PC-3 (cell line): ENCODE results near the gene NTPCR. TPM values are rescaled to one million over a fixed set of nuclear protein-coding genes. Genes with fewer than 3 reads are reported as not detected.

Experiments
- ATAC-seq: fragments of 200-7000 bp; cut with Tn5 transposase; 2 replicates; pipeline ENCODE4 v1.9.1; 2020; ENCODE audit warnings: mild to moderate bottlenecking, moderate library complexity
- BruUV-seq: library from RNA; stranded (reverse); fragments of 400-500 nt; replicated peaks from 2 replicates; lab custom pipeline; 2021; lab: Mats Ljungman, UMichigan
- CTCF ChIA-PET: fragments of 300-600 bp; sonication (Branson Sonifier 250); formaldehyde crosslinking; loops from one replicate; lab custom pipeline; 2022; ENCODE audit warnings: antibody characterized with exemption; lab: Charles Lee
- POLR2A ChIA-PET: fragments of 300-600 bp; sonication (Branson Sonifier 250); formaldehyde crosslinking; loops from one replicate; lab custom pipeline; 2022; ENCODE audit warnings: antibody characterized with exemption; ENCODE audit not compliant: unreplicated experiment; lab: Charles Lee
- DNase-seq: peaks from one replicate; pipeline ENCODE4 v3.0.0-alpha.2; 2015
- H2AFZ ChIP-seq: fragments of 300-600 bp; sonication (generic); 2 replicates; pipeline ENCODE4 v1.6.0; 2016; ENCODE audit warnings: antibody characterized with exemption, low read length
- H3F3A ChIP-seq: fragments of 300-600 bp; sonication (generic); one replicate; pipeline ENCODE4 v1.6.0; 2017; ENCODE audit warnings: antibody characterized with exemption, low read length, control low read depth, mild to moderate bottlenecking; ENCODE audit not compliant: unreplicated experiment
- H3K27ac ChIP-seq: fragments of 300-600 bp; sonication (generic); 2 replicates; pipeline ENCODE4 v1.5.1; 2016; ENCODE audit warnings: mild to moderate bottlenecking, low read length
- H3K27me3 ChIP-seq: fragments of 300-600 bp; sonication (generic); 2 replicates; pipeline ENCODE4 v1.6.1; 2016; ENCODE audit warnings: low read length, mixed read lengths
- H3K36me3 ChIP-seq: fragments of 300-600 bp; sonication (generic); 2 replicates; pipeline ENCODE4 v1.6.1; 2016; ENCODE audit warnings: low read depth, mixed run types, low read length, mixed read lengths
- H3K4me1 ChIP-seq: fragments of 300-600 bp; sonication (generic); 2 replicates; pipeline ENCODE4 v1.5.1; 2016; ENCODE audit warnings: low read length; ENCODE audit not compliant: insufficient read depth
- H3K4me2 ChIP-seq: fragments of 300-600 bp; sonication (generic); 2 replicates; pipeline ENCODE4 v1.6.0; 2016; ENCODE audit warnings: low read length
- H3K4me3 ChIP-seq: fragments of 300-600 bp; sonication (generic); 2 replicates; pipeline ENCODE4 v1.5.1; 2016; ENCODE audit warnings: mild to moderate bottlenecking, low read length, mixed read lengths
- H3K79me2 ChIP-seq: fragments of 300-600 bp; sonication (generic); 2 replicates; pipeline ENCODE4 v1.6.1; 2017; ENCODE audit warnings: low read length, mixed read lengths
- H3K9ac ChIP-seq: fragments of 300-600 bp; sonication (generic); 2 replicates; pipeline ENCODE4 v1.6.0; 2016; ENCODE audit warnings: mild to moderate bottlenecking, low read length
- H3K9me2 ChIP-seq: fragments of 300-600 bp; sonication (generic); replicated peaks from 2 replicates; pipeline ENCODE4 v1.6.1; 2016; ENCODE audit warnings: mixed run types, low read length, mixed read lengths
- H3K9me3 ChIP-seq: fragments of 300-600 bp; sonication (generic); 2 replicates; pipeline ENCODE4 v1.6.1; 2016; ENCODE audit warnings: low read length, mixed read lengths
- H4K20me1 ChIP-seq: fragments of 300-600 bp; sonication (generic); 2 replicates; pipeline ENCODE4 v1.6.1; 2016; ENCODE audit warnings: low read length, mixed read lengths
- EZH2 ChIP-seq: fragments of 300-600 bp; sonication (generic); IDR thresholded peaks from one replicate; pipeline ENCODE4 v1.6.1; 2017; ENCODE audit warnings: antibody characterized with exemption, mild to moderate bottlenecking, low read length; ENCODE audit not compliant: unreplicated experiment
- EZH2phosphoT487 ChIP-seq: fragments of 300-600 bp; sonication (generic); IDR thresholded peaks from 2 replicates; pipeline ENCODE4 v1.6.1; 2018; ENCODE audit warnings: mild to moderate bottlenecking, antibody characterized with exemption, low read length, borderline replicate concordance
- intact Hi-C: fragments of 100-400 bp; cut with micrococcal nuclease; formaldehyde crosslinking; loops from 2 replicates; pipeline ENCODE4 v1.9.0; 2023
- total RNA-seq: library from RNA; depleted of rRNA; stranded (reverse); fragments of >200 nt; gene quantifications from 2 replicates; pipeline ENCODE4 v1.2.3, GENCODE V29; 2014
- TF ChIP-seq, protein P1 (sequence below): fragments of 300-600 bp; sonication (generic); conservative IDR thresholded peaks from 2 replicates; pipeline ENCODE4 v1.5.1; 2017; ENCODE audit warnings: antibody characterized with exemption, low read depth, mild to moderate bottlenecking, low read length

The NTPCR gene
- total RNA-seq, 1 experiment from 2014 or later: 43.1 TPM

DNA sequence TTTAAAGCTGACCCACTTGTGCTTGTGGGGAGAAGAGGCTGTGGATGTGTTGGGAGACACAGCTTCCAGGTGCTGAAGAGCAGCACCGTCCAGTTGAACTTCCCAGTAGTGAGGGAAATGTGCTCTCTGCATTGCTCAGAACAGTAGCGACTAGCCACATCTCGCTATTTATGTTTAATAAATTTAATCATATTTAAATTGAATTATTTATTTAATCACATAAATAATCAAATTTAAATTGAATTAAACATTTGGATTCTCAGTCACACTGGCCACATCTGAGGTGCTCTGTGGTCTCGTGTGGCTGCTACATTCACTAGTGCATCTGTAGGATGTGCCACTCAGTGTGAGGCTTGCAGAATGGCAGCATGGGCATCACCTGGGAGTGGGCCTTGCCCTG is 20.1 kb downstream of the NTPCR start:
- Histone ChIP-seq H3K9me2 (no peaks in the 10 kb centered on the region), H4K20me1 (no peaks in the 10 kb centered on the region), H3K27ac (no peak overlapping the region), H3K36me3 (peaks cover 53% of the 10 kb centered on the region), H3K27me3 (no peaks in the 10 kb centered on the region), H3K4me1 (no peaks in the 10 kb centered on the region), H3K79me2 (no peaks in the 10 kb centered on the region), H3K9me3 (peaks cover 14% of the 10 kb centered on the region; the same call in 1 of the 2 replicates), H3K4me2 (no peak overlapping the region), H3K4me3 (no peak overlapping the region), H3F3A (no peaks in the 10 kb centered on the region), H3K9ac (no peak overlapping the region), H2AFZ (no peak overlapping the region)
- ChIA-PET POLR2A (interaction anchor here (0.5 kb wide), 1 partner anchor 10 kb away, joined by 3 read pairs; no protein-coding TSS in a partner anchor), CTCF (no interaction called here)
- TF ChIP-seq EZH2phosphoT487 (no peak), EZH2 (no peak)
- TF ChIP-seq, protein P1, sequence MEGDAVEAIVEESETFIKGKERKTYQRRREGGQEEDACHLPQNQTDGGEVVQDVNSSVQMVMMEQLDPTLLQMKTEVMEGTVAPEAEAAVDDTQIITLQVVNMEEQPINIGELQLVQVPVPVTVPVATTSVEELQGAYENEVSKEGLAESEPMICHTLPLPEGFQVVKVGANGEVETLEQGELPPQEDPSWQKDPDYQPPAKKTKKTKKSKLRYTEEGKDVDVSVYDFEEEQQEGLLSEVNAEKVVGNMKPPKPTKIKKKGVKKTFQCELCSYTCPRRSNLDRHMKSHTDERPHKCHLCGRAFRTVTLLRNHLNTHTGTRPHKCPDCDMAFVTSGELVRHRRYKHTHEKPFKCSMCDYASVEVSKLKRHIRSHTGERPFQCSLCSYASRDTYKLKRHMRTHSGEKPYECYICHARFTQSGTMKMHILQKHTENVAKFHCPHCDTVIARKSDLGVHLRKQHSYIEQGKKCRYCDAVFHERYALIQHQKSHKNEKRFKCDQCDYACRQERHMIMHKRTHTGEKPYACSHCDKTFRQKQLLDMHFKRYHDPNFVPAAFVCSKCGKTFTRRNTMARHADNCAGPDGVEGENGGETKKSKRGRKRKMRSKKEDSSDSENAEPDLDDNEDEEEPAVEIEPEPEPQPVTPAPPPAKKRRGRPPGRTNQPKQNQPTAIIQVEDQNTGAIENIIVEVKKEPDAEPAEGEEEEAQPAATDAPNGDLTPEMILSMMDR: no peak
- DNase-seq: no peak
- intact Hi-C loops: no loop called here
- no TSS peak for BruUV-seq
- ATAC-seq: no peak

DNA sequence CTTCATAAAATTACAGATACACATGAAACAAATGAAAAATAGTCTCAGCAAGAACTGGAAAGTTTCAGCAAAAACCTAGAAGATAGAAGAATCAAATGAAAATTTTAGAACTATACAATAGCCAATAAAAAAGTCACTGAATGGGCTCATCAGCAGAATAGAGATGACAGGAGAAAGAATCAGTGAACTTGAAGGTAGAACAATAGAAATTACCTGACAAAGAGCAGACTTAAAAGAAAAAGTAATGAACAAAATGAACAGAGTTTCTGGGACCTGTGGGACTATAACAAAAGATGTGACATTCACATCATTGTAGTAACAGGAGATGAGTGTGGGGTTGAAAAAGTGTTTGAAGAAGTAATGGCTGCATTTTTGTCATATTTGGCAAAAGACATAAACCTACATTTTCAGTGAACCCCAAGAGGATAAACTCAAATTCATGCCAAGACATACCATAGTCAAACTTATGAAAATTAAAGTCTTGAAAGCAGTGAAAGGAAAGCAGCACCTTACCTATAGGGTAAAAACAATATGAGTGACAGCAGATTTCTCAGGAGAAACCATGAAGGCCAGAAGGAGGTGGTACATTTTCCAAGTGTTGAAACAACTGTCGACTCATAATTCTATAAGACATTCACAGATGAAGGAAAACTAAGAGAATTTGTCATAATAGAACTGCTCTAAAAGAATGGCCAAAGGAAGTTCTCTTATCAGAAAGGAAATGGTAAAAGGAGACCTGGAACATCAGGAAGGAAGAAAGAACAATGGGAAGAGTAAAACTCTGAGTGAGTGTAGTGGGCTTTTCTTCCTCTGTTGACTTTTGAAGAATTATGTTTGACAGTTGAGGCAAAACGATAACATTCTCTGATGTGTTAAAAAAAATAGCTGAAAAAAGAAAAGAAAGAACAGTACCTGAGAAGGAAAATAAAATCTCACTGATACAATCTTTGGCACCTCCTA is 23.5 kb downstream of the NTPCR start:
- peaks cover 14% of the 10 kb centered on the region; the same call in 1 of the 2 replicates for H3K9me3 ChIP-seq
- H3K36me3 ChIP-seq: peaks cover 49% of the 10 kb centered on the region
- H3K79me2 ChIP-seq: no peaks in the 10 kb centered on the region
- TF ChIP-seq EZH2phosphoT487: no peak
- no peak for TF ChIP-seq EZH2
- TF ChIP-seq, protein P1: no peak
- no peak overlapping the region for H2AFZ ChIP-seq
- no peak overlapping the region for H3K27ac ChIP-seq
- H3K4me1 ChIP-seq: no peaks in the 10 kb centered on the region
- H4K20me1 ChIP-seq: no peaks in the 10 kb centered on the region
- ChIA-PET POLR2A (no interaction called here), CTCF (no interaction called here)
- H3F3A ChIP-seq: no peaks in the 10 kb centered on the region
- no peaks in the 10 kb centered on the region for H3K9me2 ChIP-seq
- no peak overlapping the region for H3K4me3 ChIP-seq
- intact Hi-C loops: no loop called here
- BruUV-seq: no TSS peak
- no peak overlapping the region for H3K9ac ChIP-seq
- no peak overlapping the region for H3K4me2 ChIP-seq
- ATAC-seq: no peak
- no peak for DNase-seq
- H3K27me3 ChIP-seq: no peaks in the 10 kb centered on the region

DNA sequence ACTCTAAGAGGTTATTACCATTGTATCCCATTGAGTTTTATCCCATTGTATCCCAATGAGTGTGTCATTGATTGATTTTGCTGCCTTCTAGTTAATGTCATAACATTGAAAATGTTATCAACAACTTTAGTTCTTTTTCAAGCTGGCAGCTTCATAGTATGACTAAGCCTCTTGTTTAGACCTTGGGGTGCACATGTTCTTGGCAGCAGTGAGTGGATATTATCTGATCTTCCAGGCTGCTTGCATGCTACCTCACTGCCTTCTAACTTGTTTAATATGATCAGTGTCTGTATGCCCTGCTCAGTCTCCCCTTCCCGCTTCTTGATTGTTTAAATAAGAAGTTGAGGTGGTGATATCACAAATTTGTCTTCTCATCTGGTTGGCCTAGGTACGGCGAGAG is 24.6 kb downstream of the NTPCR start:
- no peaks in the 10 kb centered on the region for H3F3A ChIP-seq
- H3K36me3 ChIP-seq: peaks cover 44% of the 10 kb centered on the region
- no peak for DNase-seq
- no peak overlapping the region for H3K4me3 ChIP-seq
- no peaks in the 10 kb centered on the region for H3K9me2 ChIP-seq
- ChIA-PET POLR2A (no interaction called here), CTCF (no interaction called here)
- intact Hi-C loops: no loop called here
- H3K27me3 ChIP-seq: no peaks in the 10 kb centered on the region
- no peak overlapping the region for H3K9ac ChIP-seq
- no peak overlapping the region for H2AFZ ChIP-seq
- H3K9me3 ChIP-seq: peaks cover 14% of the 10 kb centered on the region; the same call in 1 of the 2 replicates
- H4K20me1 ChIP-seq: no peaks in the 10 kb centered on the region
- H3K27ac ChIP-seq: no peak overlapping the region
- TF ChIP-seq EZH2phosphoT487 (no peak), EZH2 (no peak)
- TF ChIP-seq, protein P1: no peak
- no peaks in the 10 kb centered on the region for H3K79me2 ChIP-seq
- no peak for ATAC-seq
- no peak overlapping the region for H3K4me2 ChIP-seq
- no TSS peak for BruUV-seq
- no peaks in the 10 kb centered on the region for H3K4me1 ChIP-seq
